Breast epithelium (tissue), 4 donors: ENCODE data around the gene IQCF2. TPM values are rescaled to one million over a fixed set of nuclear protein-coding genes. Genes with fewer than 3 reads are reported as not detected.

Experiments
- DNase-seq, 2 donors: peaks; one replicate each; pipeline ENCODE4 v3.0.0-alpha.2; 2019; ENCODE audit warnings: low spot score in 2 of 2
- H3K27ac ChIP-seq, 2 donors: fragments of 200-600 bp; sonication (generic) in 1 of 2; one replicate each; pipeline ENCODE4 v1.5.1; 2016 to 2019; ENCODE audit warnings: mild to moderate bottlenecking in 1 of 2
- H3K27me3 ChIP-seq, 2 donors: fragments of 200-600 bp; sonication (generic) in 1 of 2; one replicate each; pipeline versions ENCODE4 v1.5.1 to v1.6.0; 2017 to 2019; ENCODE audit warnings: control low read depth in 1 of 2, mild to moderate bottlenecking in 1 of 2
- H3K36me3 ChIP-seq: fragments of 200-600 bp; one replicate; pipeline ENCODE4 v1.5.1; 2019
- H3K4me1 ChIP-seq, 2 donors: fragments of 200-600 bp; sonication (generic); one replicate each; pipeline ENCODE4 v1.5.1; 2016 to 2019; ENCODE audit warnings: control low read depth in 1 of 2
- H3K4me3 ChIP-seq, 3 donors: fragments of 200-600 bp; sonication (generic); 1 replicate in 2 of 3; 2 replicates in 1 of 3; pipeline ENCODE4 v1.5.1; 2016 to 2019; ENCODE audit warnings: mild to moderate bottlenecking in 3 of 3, moderate library complexity in 2 of 3
- H3K9me3 ChIP-seq, 2 donors: fragments of 200-600 bp; sonication (generic) in 1 of 2; one replicate each; pipeline ENCODE4 v1.5.1; 2016 to 2019; ENCODE audit warnings: control low read depth in 1 of 2
- CTCF ChIP-seq, 3 donors: fragments of 450-650 bp; IDR thresholded peaks; one replicate each; pipeline ENCODE4 v1.5.1; 2016 to 2017; ENCODE audit warnings: antibody characterized with exemption in 3 of 3, mild to moderate bottlenecking in 3 of 3, moderate library complexity in 3 of 3
- POLR2A ChIP-seq: fragments of 450-650 bp; IDR thresholded peaks from one replicate; pipeline ENCODE4 v1.6.1; 2016; ENCODE audit warnings: antibody characterized with exemption, mild to moderate bottlenecking, moderate library complexity
- POLR2AphosphoS5 ChIP-seq, 3 donors: sonication (generic); formaldehyde crosslinking; IDR thresholded peaks; one replicate each; pipeline ENCODE4 v1.6.1; 2017; ENCODE audit warnings: antibody characterized with exemption in 3 of 3
- intact Hi-C: fragments of 100-400 bp; cut with DNase I; formaldehyde crosslinking; loops from one replicate; pipeline ENCODE4 v1.15.1; 2023; ENCODE audit warnings: low total_unique reads
- total RNA-seq, 3 donors: library from RNA; depleted of rRNA; stranded (reverse); fragments of >200 nt; gene quantifications; one replicate each; pipeline ENCODE4 v1.1.0, GENCODE V29; 2016

Gene IQCF2
- total RNA-seq, 3 donors from 2014 or later: not detected

GRCh38 chr3:51869304-51869703 is 7.9 kb downstream of the IQCF2 start:
- H3K9me3 ChIP-seq: no peaks in the 10 kb centered on the region
- DNase-seq: no peak
- no peak overlapping the region for H3K27ac ChIP-seq
- intact Hi-C loops: no loop called here
- no peaks in the 10 kb centered on the region for H3K4me1 ChIP-seq
- H3K4me3 ChIP-seq: no peak overlapping the region
- TF ChIP-seq POLR2AphosphoS5 (IDR thresholded peaks at IDR 0.05) (no peak), POLR2A (no peak), CTCF (IDR thresholded peaks at IDR 0.05) (no peak)
- no peaks in the 10 kb centered on the region for H3K36me3 ChIP-seq
- no peaks in the 10 kb centered on the region for H3K27me3 ChIP-seq

- Histone ChIP-seq H3K27ac (no peak overlapping the region), H3K9me3 (no peaks in the 10 kb centered on the region), H3K36me3 (no peaks in the 10 kb centered on the region), H3K4me1 (no peaks in the 10 kb centered on the region), H3K4me3 (no peak overlapping the region), H3K27me3 (no peaks in the 10 kb centered on the region)
- DNase-seq: no peak
- intact Hi-C loops: no loop called here
- no peak for TF ChIP-seq CTCF (IDR thresholded peaks at IDR 0.05)
- TF ChIP-seq POLR2A: no peak
- TF ChIP-seq POLR2AphosphoS5 (IDR thresholded peaks at IDR 0.05): no peak
These were observed 11.9 kb downstream of the IQCF2 start for GRCh38 chr3:51873253-51873766.

- no peaks in the 10 kb centered on the region for H3K36me3 ChIP-seq
- TF ChIP-seq POLR2A: no peak
- no peaks in the 10 kb centered on the region for H3K4me1 ChIP-seq
- no peak overlapping the region for H3K27ac ChIP-seq
- no peaks in the 10 kb centered on the region for H3K27me3 ChIP-seq
- intact Hi-C loops: no loop called here
- H3K9me3 ChIP-seq: no peaks in the 10 kb centered on the region
- DNase-seq: no peak
- H3K4me3 ChIP-seq: no peak overlapping the region
These were observed 12.5 kb downstream of the IQCF2 start for GRCh38 chr3:51873876-51874275.

GRCh38 chr3:51874411-51874810 is 13.0 kb downstream of the IQCF2 start:
- Histone ChIP-seq H3K4me3 (no peak overlapping the region), H3K9me3 (no peaks in the 10 kb centered on the region), H3K27me3 (no peaks in the 10 kb centered on the region), H3K27ac (no peak overlapping the region), H3K4me1 (no peaks in the 10 kb centered on the region), H3K36me3 (no peaks in the 10 kb centered on the region)
- TF ChIP-seq POLR2AphosphoS5 (IDR thresholded peaks at IDR 0.05) (no peak), POLR2A (no peak), CTCF (IDR thresholded peaks at IDR 0.05) (no peak)
- intact Hi-C loops: no loop called here
- no peak for DNase-seq

GRCh38 chr3:51874889-51875288 is 13.5 kb downstream of the IQCF2 start:
- intact Hi-C loops: no loop called here
- Histone ChIP-seq H3K36me3 (no peaks in the 10 kb centered on the region), H3K4me1 (no peaks in the 10 kb centered on the region), H3K27me3 (no peaks in the 10 kb centered on the region), H3K4me3 (no peak overlapping the region), H3K9me3 (no peaks in the 10 kb centered on the region), H3K27ac (no peak overlapping the region)
- no peak for TF ChIP-seq POLR2A
- no peak for TF ChIP-seq POLR2AphosphoS5 (IDR thresholded peaks at IDR 0.05)
- TF ChIP-seq CTCF (IDR thresholded peaks at IDR 0.05): no peak
- DNase-seq: no peak

GRCh38 chr3:51875501-51875900 is 14.1 kb downstream of the IQCF2 start, which contains the start of gene IQCF5:
IQCF5 (minus strand) TSS chr3:51875601; CDS start chr3:51875531, 70 bp downstream.
- H3K9me3 ChIP-seq: no peaks in the 10 kb centered on the region
- H3K4me1 ChIP-seq: no peaks in the 10 kb centered on the region
- intact Hi-C loops: no loop called here

More at GRCh38 chr3:51875501-51875900, 14.1 kb downstream of the IQCF2 start, which contains the start of gene IQCF5:
- no peak within 1 kb of the TSS for H3K27ac ChIP-seq
- DNase-seq: no peak
- no peak within 1 kb of the TSS for H3K4me3 ChIP-seq
- no peak for TF ChIP-seq POLR2AphosphoS5 (IDR thresholded peaks at IDR 0.05)
- TF ChIP-seq POLR2A: no peak
- no peak for TF ChIP-seq CTCF (IDR thresholded peaks at IDR 0.05)
- H3K27me3 ChIP-seq: no peaks in the 10 kb centered on the region
- H3K36me3 ChIP-seq: no peaks in the 10 kb centered on the region
